ENCODE measurements around the gene DZANK1.
"Not testable (repeated sequence)": the region's sequence is repeated elsewhere in the genome, so short reads cannot be mapped to it uniquely, and the experiment has no call there.

The DZANK1 gene

DNA sequence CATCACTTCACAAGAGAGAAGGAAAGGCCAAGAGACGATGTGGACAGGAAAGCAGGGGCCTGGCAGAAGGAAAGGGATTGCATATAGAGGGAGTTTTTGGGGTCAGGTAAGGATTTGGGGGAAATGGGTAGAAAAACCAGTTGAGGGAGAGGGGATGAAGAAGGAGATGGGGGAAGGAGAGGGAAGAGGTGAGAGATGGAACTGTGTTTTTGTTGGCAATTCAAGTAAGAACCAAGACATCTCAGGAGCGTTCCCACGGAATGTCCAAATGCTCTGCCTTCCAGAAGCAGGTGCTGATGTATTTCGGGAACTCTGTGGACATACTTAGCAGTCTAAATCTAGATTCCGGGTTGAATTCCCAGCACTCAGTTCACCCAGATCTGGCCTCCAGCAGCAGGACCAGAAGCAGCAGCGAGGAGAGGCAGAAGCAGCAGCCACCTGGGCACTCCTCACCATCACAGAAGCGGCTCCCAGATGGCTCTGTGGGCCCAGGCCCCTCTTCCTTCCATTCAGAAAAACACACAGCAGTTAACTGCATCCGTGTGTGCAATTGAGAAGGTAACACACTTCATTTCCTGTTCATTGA is 88.8 kb downstream of the DZANK1 start:
- no peak for ATAC-seq (ENCODE audit: low read depth)
- Mint-ChIP-seq H3K4me1 (no peaks in the 10 kb centered on the region), H3K9me3 (no peaks in the 10 kb centered on the region)

DNA sequence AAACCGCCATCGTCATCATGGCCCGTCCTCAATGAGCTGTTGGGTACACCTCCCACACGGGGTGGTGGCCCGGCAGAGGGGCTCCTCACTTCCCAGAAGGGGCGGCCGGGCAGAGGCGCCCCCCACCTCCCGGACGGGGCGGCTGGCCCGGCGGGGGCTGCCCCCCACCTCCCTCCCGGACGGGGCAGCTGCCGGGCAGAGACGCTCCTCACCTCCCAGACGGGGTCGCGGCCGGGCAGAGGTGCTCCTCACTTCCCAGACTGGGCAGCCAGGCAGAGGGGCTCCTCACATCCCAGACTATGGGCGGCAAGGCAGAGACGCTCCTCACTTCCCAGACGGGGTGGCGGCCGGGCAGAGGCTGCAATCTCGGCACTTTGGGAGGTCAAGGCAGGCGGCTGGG is 91.3 kb downstream of the DZANK1 start:
- not testable (repeated sequence) for H3K27ac Mint-ChIP-seq; ATAC-seq (ENCODE audit: low read depth); H3K9me3 Mint-ChIP-seq; DNase-seq (ENCODE audit: low spot score in 2 of 2); H3K27me3 Mint-ChIP-seq; H3K4me1 Mint-ChIP-seq; H3K4me3 Mint-ChIP-seq; H3K36me3 Mint-ChIP-seq

More for the DNA sequence above, 88.8 kb downstream of the DZANK1 start:
- no peak for DNase-seq (ENCODE audit: low spot score in 2 of 2)
- Mint-ChIP-seq H3K36me3 (no peaks in the 10 kb centered on the region), H3K4me3 (no peak overlapping the region), H3K27ac (no peak overlapping the region), H3K27me3 (no peaks in the 10 kb centered on the region)

DNA sequence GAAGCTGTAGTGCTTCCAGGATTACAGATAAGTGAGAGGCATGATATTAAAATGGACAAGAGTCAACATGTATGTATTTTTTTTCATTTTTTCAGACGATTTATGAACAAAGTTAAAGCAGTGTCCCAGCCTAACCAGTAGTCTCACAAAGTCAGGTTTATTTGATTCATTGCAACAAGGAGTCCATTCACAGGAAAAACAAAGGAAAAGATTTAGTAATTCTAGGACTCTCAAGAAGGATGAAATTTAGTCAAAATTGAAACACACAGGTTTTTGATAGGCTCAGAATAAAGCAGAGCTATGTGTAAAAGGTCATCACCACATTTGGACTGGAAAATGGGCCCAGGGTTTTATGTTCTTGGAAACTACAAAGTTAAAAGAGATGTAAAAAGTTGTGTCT is 94.5 kb downstream of the DZANK1 start:
- no peak for DNase-seq (ENCODE audit: low spot score in 2 of 2)
- no peak overlapping the region for H3K27ac Mint-ChIP-seq
- no peaks in the 10 kb centered on the region for H3K27me3 Mint-ChIP-seq
- no peaks in the 10 kb centered on the region for H3K9me3 Mint-ChIP-seq
- no peaks in the 10 kb centered on the region for H3K4me1 Mint-ChIP-seq
- H3K36me3 Mint-ChIP-seq = no peaks in the 10 kb centered on the region
- no peak for ATAC-seq (ENCODE audit: low read depth)
- no peak overlapping the region for H3K4me3 Mint-ChIP-seq

DNA sequence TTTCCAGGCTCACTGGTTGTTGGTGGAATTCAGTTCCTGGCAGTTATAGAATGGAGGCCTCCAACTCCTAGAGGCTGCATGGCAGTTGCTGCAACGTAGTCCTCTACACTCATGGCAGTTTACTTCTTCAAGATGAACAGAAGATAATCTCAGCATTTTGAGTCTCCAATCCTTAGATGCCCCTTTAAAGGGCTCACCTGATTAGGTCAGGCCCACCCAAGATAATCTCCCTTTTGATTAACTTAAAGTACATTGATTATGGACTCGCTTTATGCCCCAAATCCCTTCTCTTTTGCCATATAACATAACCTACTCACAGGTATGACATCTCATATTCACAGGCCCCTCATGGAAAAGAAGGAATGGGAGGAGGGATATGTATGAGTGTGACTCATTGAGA is 102.1 kb downstream of the DZANK1 start:
- H3K27me3 Mint-ChIP-seq = peaks cover 6% of the 10 kb centered on the region
- H3K36me3 Mint-ChIP-seq = no peaks in the 10 kb centered on the region
- DNase-seq (ENCODE audit: low spot score in 2 of 2) = no peak
- no peaks in the 10 kb centered on the region for H3K9me3 Mint-ChIP-seq
- no peak for ATAC-seq (ENCODE audit: low read depth)
- no peak overlapping the region for H3K27ac Mint-ChIP-seq
- H3K4me1 Mint-ChIP-seq = no peaks in the 10 kb centered on the region
- no peak overlapping the region for H3K4me3 Mint-ChIP-seq

DNA sequence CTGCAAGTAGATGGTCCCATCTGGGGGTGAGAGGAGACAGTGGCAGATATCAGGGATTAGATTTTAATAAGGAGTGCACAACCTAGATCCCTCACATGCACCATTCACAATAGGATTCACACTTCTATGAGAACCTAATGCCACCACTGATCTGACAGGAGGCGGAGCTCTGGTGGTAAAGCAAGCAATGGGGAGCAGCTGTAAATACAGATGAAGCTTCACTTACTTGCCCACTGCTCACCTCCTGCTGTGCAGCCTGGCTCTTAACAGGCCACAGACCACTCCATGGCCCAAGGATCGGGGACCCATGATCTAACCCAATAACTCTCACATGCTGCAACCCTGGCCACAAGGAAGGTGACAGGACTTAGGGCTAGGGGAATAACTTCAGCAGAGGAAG is 103.1 kb downstream of the DZANK1 start:
- Mint-ChIP-seq H3K4me3 (no peak overlapping the region), H3K9me3 (no peaks in the 10 kb centered on the region), H3K4me1 (no peaks in the 10 kb centered on the region), H3K36me3 (no peaks in the 10 kb centered on the region), H3K27me3 (peaks cover 6% of the 10 kb centered on the region), H3K27ac (no peak overlapping the region)
- ATAC-seq (ENCODE audit: low read depth) = no peak
- DNase-seq (ENCODE audit: low spot score in 2 of 2) = no peak

DNA sequence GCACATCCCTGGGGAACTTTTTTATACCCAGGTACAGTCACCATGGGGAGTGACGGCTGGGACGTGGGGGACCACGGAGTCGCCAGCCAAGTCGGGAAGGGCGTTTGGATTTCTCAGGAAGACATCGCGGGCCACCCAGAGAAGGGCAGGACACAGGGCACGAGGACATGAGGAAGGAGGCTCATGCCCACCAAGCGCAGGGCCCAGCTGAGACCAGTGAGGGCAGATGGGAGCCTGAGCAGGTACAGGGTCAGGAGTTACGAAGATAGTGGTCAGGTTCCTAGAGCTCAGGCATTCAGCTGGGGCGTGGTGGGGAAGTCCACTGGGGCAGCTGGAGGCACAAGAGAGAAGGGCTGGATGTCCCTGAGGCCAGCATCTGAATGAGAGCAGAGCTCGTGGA is 103.9 kb downstream of the DZANK1 start:
- H3K27me3 Mint-ChIP-seq = peaks cover 8% of the 10 kb centered on the region
- no peaks in the 10 kb centered on the region for H3K4me1 Mint-ChIP-seq
- no peaks in the 10 kb centered on the region for H3K36me3 Mint-ChIP-seq
- no peak for ATAC-seq (ENCODE audit: low read depth)
- H3K27ac Mint-ChIP-seq = no peak overlapping the region
- no peak overlapping the region for H3K4me3 Mint-ChIP-seq
- no peak for DNase-seq (ENCODE audit: low spot score in 2 of 2)
- no peaks in the 10 kb centered on the region for H3K9me3 Mint-ChIP-seq

DNA sequence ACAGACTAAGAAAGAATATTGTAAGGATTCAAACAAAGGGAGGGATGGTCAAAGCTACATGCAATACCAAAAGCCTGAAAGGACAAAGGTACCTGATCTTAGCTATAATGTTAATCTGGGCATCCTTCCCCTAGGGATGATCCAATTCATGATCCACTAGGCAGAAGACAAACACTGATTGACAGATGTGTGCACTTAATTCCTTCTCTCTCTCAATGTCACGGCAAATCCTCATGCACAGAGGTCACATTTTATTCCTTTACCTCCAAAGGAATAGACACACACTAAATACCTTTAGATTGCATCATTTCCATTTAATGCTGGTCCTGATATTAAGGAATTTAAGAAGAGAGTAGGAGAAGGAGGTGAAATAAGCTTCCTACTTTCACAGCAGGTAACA is 105.2 kb downstream of the DZANK1 start:
- no peak for DNase-seq (ENCODE audit: low spot score in 2 of 2)
- H3K9me3 Mint-ChIP-seq = no peaks in the 10 kb centered on the region
- ATAC-seq (ENCODE audit: low read depth) = no peak
- H3K27me3 Mint-ChIP-seq = peaks cover 8% of the 10 kb centered on the region
- H3K27ac Mint-ChIP-seq = no peak overlapping the region
- H3K4me1 Mint-ChIP-seq = no peaks in the 10 kb centered on the region
- no peaks in the 10 kb centered on the region for H3K36me3 Mint-ChIP-seq
- no peak overlapping the region for H3K4me3 Mint-ChIP-seq

DNA sequence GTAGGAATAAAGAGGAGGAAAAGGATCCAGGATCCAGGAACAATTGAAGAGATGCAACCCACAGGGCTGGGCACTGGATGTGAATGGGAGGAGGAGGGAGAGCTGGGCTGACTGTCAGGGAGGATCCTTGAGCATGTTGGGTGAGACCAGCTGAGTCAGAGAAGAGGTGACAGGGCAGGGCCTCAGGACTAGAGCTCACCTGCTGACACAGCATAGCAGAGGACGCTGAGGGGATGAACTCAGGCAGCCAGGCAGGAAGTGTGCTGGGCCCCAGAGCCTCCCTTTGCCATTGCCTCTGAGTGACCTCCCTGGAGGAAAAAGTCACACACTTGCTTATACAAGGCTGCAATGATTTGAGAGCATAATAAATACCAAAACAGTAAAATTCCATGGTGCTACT is 106.2 kb downstream of the DZANK1 start:
- H3K9me3 Mint-ChIP-seq = no peaks in the 10 kb centered on the region
- no peak overlapping the region for H3K4me3 Mint-ChIP-seq
- ATAC-seq (ENCODE audit: low read depth) = no peak
- no peaks in the 10 kb centered on the region for H3K4me1 Mint-ChIP-seq
- H3K36me3 Mint-ChIP-seq = no peaks in the 10 kb centered on the region
- no peak overlapping the region for H3K27ac Mint-ChIP-seq
- DNase-seq (ENCODE audit: low spot score in 2 of 2) = no peak
- peaks cover 8% of the 10 kb centered on the region for H3K27me3 Mint-ChIP-seq

DNA sequence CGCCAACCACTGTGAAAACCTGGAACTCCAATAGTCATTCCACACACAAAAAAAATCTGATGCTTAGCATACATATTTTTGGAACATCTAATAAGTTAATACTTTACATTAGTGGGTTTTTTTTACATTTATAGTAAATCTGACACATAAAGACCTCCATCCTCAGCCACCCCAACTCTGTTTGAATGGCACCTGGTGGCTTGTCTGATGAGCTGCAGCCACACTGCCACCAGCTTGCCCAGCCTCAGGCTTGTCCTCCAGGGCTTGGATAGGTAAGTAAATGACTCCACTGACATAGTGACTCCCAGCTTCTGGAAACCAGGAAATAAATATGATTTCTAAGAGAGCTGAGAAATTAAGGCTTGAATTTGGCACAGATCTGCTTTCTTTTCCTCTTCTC is 107.0 kb downstream of the DZANK1 start:
- H3K4me1 Mint-ChIP-seq = no peaks in the 10 kb centered on the region
- H3K4me3 Mint-ChIP-seq = no peak overlapping the region
- H3K27ac Mint-ChIP-seq = no peak overlapping the region

DNA sequence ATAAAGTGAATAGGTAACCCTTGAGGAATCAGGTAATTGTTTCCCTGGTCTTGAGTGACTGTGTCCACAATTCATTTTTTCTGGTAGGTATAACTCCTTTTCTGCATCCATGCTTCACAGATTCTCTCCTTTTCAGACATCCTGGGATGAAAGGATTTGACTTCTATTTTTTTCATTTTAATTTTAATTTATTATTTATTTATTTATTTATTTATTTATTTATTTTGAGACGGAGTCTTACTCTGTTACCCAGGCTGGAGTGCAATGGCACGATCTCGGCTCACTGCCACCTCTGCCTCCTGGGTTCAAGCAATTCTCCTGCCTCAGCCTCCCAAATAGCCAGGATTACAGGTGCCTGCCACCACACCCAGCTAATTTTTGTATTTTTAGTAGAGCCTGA is 117.1 kb downstream of the DZANK1 start:
- H3K36me3 Mint-ChIP-seq; DNase-seq (ENCODE audit: low spot score in 2 of 2); H3K27ac Mint-ChIP-seq; H3K4me1 Mint-ChIP-seq; H3K4me3 Mint-ChIP-seq; ATAC-seq (ENCODE audit: low read depth); H3K9me3 Mint-ChIP-seq: not testable (repeated sequence)
- peaks cover 13% of the 10 kb centered on the region for H3K27me3 Mint-ChIP-seq

More for the DNA sequence above, 107.0 kb downstream of the DZANK1 start:
- Mint-ChIP-seq H3K27me3 (peaks cover 8% of the 10 kb centered on the region), H3K36me3 (no peaks in the 10 kb centered on the region), H3K9me3 (peaks cover 2% of the 10 kb centered on the region)
- DNase-seq (ENCODE audit: low spot score in 2 of 2) (no peak), ATAC-seq (ENCODE audit: low read depth) (no peak)

Data from memory B cell (primary cell).